Endothelial cell of umbilical vein (primary cell): ENCODE data around the gene MACROD2. TPM values are rescaled to one million over a fixed set of nuclear protein-coding genes. Genes with fewer than 3 reads are reported as not detected.

Source experiments
- BruUV-seq: library from RNA; stranded (reverse); fragments of 400-500 nt; replicated peaks from 2 replicates; lab custom pipeline; 2021; lab: Mats Ljungman, UMichigan
- CTCF ChIA-PET: fragments of 300-600, 350-600 bp; sonication (Branson Sonifier 250); formaldehyde crosslinking; loops from one replicate; lab custom pipeline; 2021; ENCODE audit warnings: antibody characterized with exemption, inconsistent platforms; lab: Charles Lee
- POLR2A ChIA-PET: fragments of 300-600, 350-600 bp; sonication (Branson Sonifier 250); formaldehyde crosslinking; loops from one replicate; lab custom pipeline; 2021; ENCODE audit warnings: antibody characterized with exemption, inconsistent platforms; lab: Charles Lee
- DNase-seq: peaks from one replicate; pipeline ENCODE4 v3.0.0-alpha.2; 2011; ENCODE audit warnings: low read depth, low spot score
- FAIRE-seq: peaks from 2 replicates; lab custom pipeline; 2011; peaks lifted over from hg19 to GRCh38; lab: Jason Lieb, UNC
- H2AFZ ChIP-seq: 2 replicates; pipeline ENCODE4 v1.6.0; 2012; ENCODE audit warnings: low read depth, low read length, control low read depth, inconsistent platforms
- H3K27ac ChIP-seq: 2 replicates; pipeline ENCODE4 v1.5.1; 2011; ENCODE audit warnings: low read depth, mild to moderate bottlenecking, control low read depth, low read length, moderate library complexity; ENCODE audit not compliant: insufficient read depth
- H3K27me3 ChIP-seq, 2 experiments: 2 replicates each; pipeline versions ENCODE4 v1.6.0 to v1.6.1; 2011; ENCODE audit warnings: low read length in 2 of 2, mixed read lengths in 1 of 2; ENCODE audit not compliant: control insufficient read depth in 2 of 2, insufficient read depth in 2 of 2
- H3K36me3 ChIP-seq, 2 experiments: 2 replicates in 1 of 2; 3 replicates in 1 of 2; pipeline ENCODE4 v1.5.1; 2011; ENCODE audit warnings: low read length in 2 of 2, mild to moderate bottlenecking in 1 of 2, moderate library complexity in 1 of 2; ENCODE audit not compliant: control insufficient read depth in 2 of 2, insufficient read depth in 2 of 2; ENCODE audit errors: extremely low read depth in 1 of 2
- H3K4me1 ChIP-seq: 3 replicates; pipeline ENCODE4 v1.5.1; 2011; ENCODE audit warnings: mild to moderate bottlenecking, low read length; ENCODE audit not compliant: control insufficient read depth, insufficient read depth; ENCODE audit errors: extremely low read depth
- H3K4me2 ChIP-seq: 2 replicates; pipeline ENCODE4 v1.6.1; 2011; ENCODE audit warnings: low read length, control low read depth, mixed read lengths; ENCODE audit not compliant: insufficient read depth
- H3K4me3 ChIP-seq, 3 experiments: fragments of 200-600 bp in 1 of 3; sonication (generic), shearing (Covaris generic) in 1 of 3; replicated peaks in 1 of 3; 2 replicates each; pipeline ENCODE4 v1.5.1; 2011 to 2016; ENCODE audit warnings: control low read depth in 3 of 3, low read length in 3 of 3, mild to moderate bottlenecking in 2 of 3, inconsistent platforms in 1 of 3, low read depth in 1 of 3, moderate library complexity in 1 of 3; ENCODE audit not compliant: insufficient read depth in 1 of 3
- H3K79me2 ChIP-seq: 2 replicates; pipeline ENCODE4 v1.6.0; 2012; ENCODE audit warnings: low read length, inconsistent platforms; ENCODE audit not compliant: control insufficient read depth, insufficient read depth
- H3K9ac ChIP-seq: replicated peaks from 2 replicates; pipeline ENCODE3; 2011; ENCODE audit warnings: low read length, control low read depth; ENCODE audit not compliant: insufficient read depth; ENCODE audit errors: extremely low read depth
- H3K9me1 ChIP-seq: replicated peaks from 3 replicates; pipeline ENCODE4 v1.6.0; 2011; ENCODE audit warnings: mild to moderate bottlenecking, low read length; ENCODE audit not compliant: control insufficient read depth, insufficient read depth; ENCODE audit errors: extremely low read depth
- H3K9me3 ChIP-seq: replicated peaks from 2 replicates; pipeline ENCODE4 v1.5.1; 2012; ENCODE audit warnings: low read length, inconsistent platforms; ENCODE audit not compliant: control insufficient read depth, insufficient read depth
- H4K20me1 ChIP-seq: replicated peaks from 2 replicates; pipeline ENCODE3; 2011; ENCODE audit warnings: mild to moderate bottlenecking, low read length; ENCODE audit not compliant: control insufficient read depth, insufficient read depth; ENCODE audit errors: extremely low read depth
- EZH2 ChIP-seq: IDR thresholded peaks from 2 replicates; pipeline ENCODE4 v1.6.1; 2012; ENCODE audit warnings: borderline replicate concordance, low read depth, mild to moderate bottlenecking, moderate library complexity, low read length, inconsistent platforms; ENCODE audit not compliant: severe bottlenecking
- FOS ChIP-seq: IDR thresholded peaks from 2 replicates; pipeline ENCODE4 v1.6.1; 2011; ENCODE audit warnings: mild to moderate bottlenecking, low read length, moderate library complexity, borderline replicate concordance; ENCODE audit not compliant: insufficient read depth
- GATA2 ChIP-seq: IDR thresholded peaks from 2 replicates; pipeline ENCODE4 v1.7.0; 2011; ENCODE audit warnings: low read depth, mild to moderate bottlenecking, moderate library complexity, mixed read lengths, low read length; ENCODE audit not compliant: insufficient read length, insufficient read depth
- JUN ChIP-seq: IDR thresholded peaks from 2 replicates; pipeline ENCODE4 v1.6.1; 2011; ENCODE audit warnings: borderline replicate concordance, low read depth; ENCODE audit not compliant: insufficient read length, insufficient read depth
- MYC ChIP-seq: IDR thresholded peaks from one replicate; pipeline ENCODE4 v1.6.1; 2011; ENCODE audit warnings: mild to moderate bottlenecking, low read depth, low read length
- POLR2A ChIP-seq: IDR thresholded peaks from 2 replicates; pipeline ENCODE4 v1.6.1; 2012; ENCODE audit warnings: low read depth, mild to moderate bottlenecking, control low read depth, low read length
- POLR2AphosphoS5 ChIP-seq: IDR thresholded peaks from 2 replicates; pipeline ENCODE4 v1.6.1; 2012; ENCODE audit warnings: low read depth, mild to moderate bottlenecking, control low read depth, low read length, moderate library complexity; ENCODE audit not compliant: insufficient read depth
- dilution Hi-C: fragments of 300-500 bp; cut with MboI; formaldehyde crosslinking; loops from one replicate; pipeline ENCODE4 v1.15.0; 2019; ENCODE audit warnings: low sequenced_read_pairs; ENCODE audit not compliant: extremely low pct_ligation_motif_present
- intact Hi-C: fragments of 100-400 bp; cut with micrococcal nuclease; formaldehyde crosslinking; loops from one replicate; pipeline ENCODE4 v1.10.0; 2022
- polyA plus RNA-seq, 4 experiments: library from polyadenylated mRNA; depleted of rRNA in 3 of 4; stranded (reverse) in 3 of 4; unstranded in 1 of 4; fragments of >200 nt; gene quantifications; 2 replicates each; pipeline versions ENCODE4 v1.2.1 to v1.2.3, GENCODE V29; 2011 to 2012; ENCODE audit warnings: missing spikeins in 1 of 4
- total RNA-seq: library from RNA; stranded (reverse); gene quantifications from 2 replicates; pipeline ENCODE4 v1.2.3, GENCODE V29; 2021
- TF ChIP-seq, protein P1 (sequence below): IDR thresholded peaks from 2 replicates; pipeline ENCODE4 v1.6.1; 2011; ENCODE audit not compliant: insufficient read depth, insufficient read length
- TF ChIP-seq, protein P2 (sequence below), 2 donors: IDR thresholded peaks; 1 replicate in 1 of 2; 2 replicates in 1 of 2; pipeline ENCODE4 v1.5.1; 2011; ENCODE audit warnings: low read length in 2 of 2, mild to moderate bottlenecking in 2 of 2, moderate library complexity in 2 of 2, control low read depth in 1 of 2, inconsistent platforms in 1 of 2, low read depth in 1 of 2; ENCODE audit not compliant: insufficient read depth in 1 of 2; ENCODE audit errors: extremely low read depth in 1 of 2

Gene MACROD2
- total and polyA plus RNA-seq, 2 donors (not counting 3 experiments of a cell fraction or from before 2014, with no cell fraction given): 0.11 to 0.73 TPM

DNA sequence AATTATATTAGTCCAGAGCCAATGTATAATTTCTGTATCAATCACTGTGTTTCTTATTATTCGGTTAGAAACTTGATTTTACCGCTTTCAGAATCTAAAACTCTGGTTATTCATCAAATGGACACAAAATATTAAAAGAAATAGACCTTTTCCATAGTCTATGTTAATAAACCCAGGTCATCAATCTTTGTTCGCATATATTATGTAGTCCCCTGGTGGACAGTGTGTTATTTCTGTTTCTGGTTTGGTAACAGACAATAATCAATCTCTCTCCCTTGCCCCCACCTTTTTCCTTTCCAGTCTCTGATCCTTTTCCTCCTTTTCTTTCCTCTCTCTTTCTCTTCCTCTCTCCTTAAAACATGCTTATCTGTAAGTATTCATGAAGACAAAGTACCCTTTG, 203.1 kb downstream of the MACROD2 start:
- Histone ChIP-seq H3K27ac (no peak overlapping the region), H3K36me3 (no peaks in the 10 kb centered on the region), H3K4me1 (no peaks in the 10 kb centered on the region), H2AFZ (no peak overlapping the region), H3K4me2 (no peak overlapping the region), H3K9me3 (no peaks in the 10 kb centered on the region), H4K20me1 (no peaks in the 10 kb centered on the region), H3K4me3 (no peak overlapping the region), H3K9me1 (no peaks in the 10 kb centered on the region), H3K27me3 (no peaks in the 10 kb centered on the region), H3K9ac (no peak overlapping the region), H3K79me2 (no peaks in the 10 kb centered on the region)
- TF ChIP-seq MYC (no peak), POLR2A (no peak), EZH2 (no peak), FOS (no peak), JUN (no peak), GATA2 (no peak), POLR2AphosphoS5 (no peak)
- TF ChIP-seq, protein P1, sequence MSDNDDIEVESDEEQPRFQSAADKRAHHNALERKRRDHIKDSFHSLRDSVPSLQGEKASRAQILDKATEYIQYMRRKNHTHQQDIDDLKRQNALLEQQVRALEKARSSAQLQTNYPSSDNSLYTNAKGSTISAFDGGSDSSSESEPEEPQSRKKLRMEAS: no peak
- TF ChIP-seq, protein P2, sequence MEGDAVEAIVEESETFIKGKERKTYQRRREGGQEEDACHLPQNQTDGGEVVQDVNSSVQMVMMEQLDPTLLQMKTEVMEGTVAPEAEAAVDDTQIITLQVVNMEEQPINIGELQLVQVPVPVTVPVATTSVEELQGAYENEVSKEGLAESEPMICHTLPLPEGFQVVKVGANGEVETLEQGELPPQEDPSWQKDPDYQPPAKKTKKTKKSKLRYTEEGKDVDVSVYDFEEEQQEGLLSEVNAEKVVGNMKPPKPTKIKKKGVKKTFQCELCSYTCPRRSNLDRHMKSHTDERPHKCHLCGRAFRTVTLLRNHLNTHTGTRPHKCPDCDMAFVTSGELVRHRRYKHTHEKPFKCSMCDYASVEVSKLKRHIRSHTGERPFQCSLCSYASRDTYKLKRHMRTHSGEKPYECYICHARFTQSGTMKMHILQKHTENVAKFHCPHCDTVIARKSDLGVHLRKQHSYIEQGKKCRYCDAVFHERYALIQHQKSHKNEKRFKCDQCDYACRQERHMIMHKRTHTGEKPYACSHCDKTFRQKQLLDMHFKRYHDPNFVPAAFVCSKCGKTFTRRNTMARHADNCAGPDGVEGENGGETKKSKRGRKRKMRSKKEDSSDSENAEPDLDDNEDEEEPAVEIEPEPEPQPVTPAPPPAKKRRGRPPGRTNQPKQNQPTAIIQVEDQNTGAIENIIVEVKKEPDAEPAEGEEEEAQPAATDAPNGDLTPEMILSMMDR (IDR thresholded peaks at IDR 0.05; ENCODE audit: extremely low read depth in 1 of 2, insufficient read depth in 1 of 2, low read depth in 1 of 2, low read length in 2 of 2): no peak
- BruUV-seq: no TSS peak
- dilution Hi-C loops (no loop called here), intact Hi-C loops (no loop called here)
- ChIA-PET POLR2A (no interaction called here), CTCF (no interaction called here)
- DNase-seq: no peak
- FAIRE-seq: no peak
